ENCODE results near the gene NF1. TPM values are rescaled to one million over a fixed set of nuclear protein-coding genes. Genes with fewer than 3 reads are reported as not detected.

The NF1 gene
- total RNA-seq, 1 experiment from 2014 or later: 62.4 TPM

GRCh38 chr17:31392856-31393748 lies 298.3 kb downstream of the NF1 start:
- CTCF ChIA-PET: no interaction called here

GRCh38 chr17:31393749-31394146 lies 299.0 kb downstream of the NF1 start:
- H3K27me3 ChIP-seq (replicated peaks; ENCODE audit: control insufficient read depth, insufficient read depth, low read length): peaks cover 2% of the 10 kb centered on the region

More at GRCh38 chr17:31392856-31393748, 298.3 kb downstream of the NF1 start:
- no peak for TF ChIP-seq CTCF (IDR thresholded peaks at IDR 0.05; ENCODE audit: insufficient read depth in 1 of 2, low read depth in 1 of 2, low read length in 1 of 2, severe bottlenecking in 1 of 2, unreplicated experiment in 1 of 2)
- Mint-ChIP-seq H3K27ac (ENCODE audit: unreplicated experiment) (no peak overlapping the region), H3K4me3 (ENCODE audit: unreplicated experiment) (peak overlapping the region; percentile 37), H3K27me3 (ENCODE audit: insufficient read depth, unreplicated experiment) (peaks cover 15% of the 10 kb centered on the region), H3K4me1 (ENCODE audit: low read depth, unreplicated experiment) (no peaks in the 10 kb centered on the region), H3K36me3 (ENCODE audit: insufficient read depth, unreplicated experiment) (peaks cover 5% of the 10 kb centered on the region), H3K9me3 (ENCODE audit: unreplicated experiment) (no peaks in the 10 kb centered on the region)
- Histone ChIP-seq H3K36me3 (ENCODE audit: control insufficient read depth, insufficient read depth, low read length) (no peaks in the 10 kb centered on the region), H3K4me1 (no peaks in the 10 kb centered on the region), H3K27me3 (replicated peaks; ENCODE audit: control insufficient read depth, insufficient read depth, low read length) (peaks cover 2% of the 10 kb centered on the region), H3K4me3 (ENCODE audit: low read depth, low read length) (no peak overlapping the region), H3K9me3 (no peaks in the 10 kb centered on the region)
- no TSS peak for BruUV-seq (replicated peaks)
- intact Hi-C loops (cut with micrococcal nuclease; ENCODE audit: unreplicated experiment): loop anchor here (5.0 kb wide), 1 partner anchor 34 kb away; no protein-coding TSS in a partner anchor
- POLR2A ChIA-PET: no interaction called here
- no peak for DNase-seq

GRCh38 chr17:31394544-31394943 lies 299.8 kb downstream of the NF1 start:
- CTCF ChIA-PET: no interaction called here
- H3K4me1 Mint-ChIP-seq (ENCODE audit: low read depth, unreplicated experiment): no peaks in the 10 kb centered on the region
- H3K4me3 ChIP-seq (ENCODE audit: low read depth, low read length): no peak overlapping the region
- H3K27me3 ChIP-seq (replicated peaks; ENCODE audit: control insufficient read depth, insufficient read depth, low read length): peaks cover 2% of the 10 kb centered on the region
- H3K36me3 Mint-ChIP-seq (ENCODE audit: insufficient read depth, unreplicated experiment): no peaks in the 10 kb centered on the region
- POLR2A ChIA-PET: no interaction called here
- intact Hi-C loops (cut with micrococcal nuclease; ENCODE audit: unreplicated experiment): loop anchor here (5.0 kb wide), 1 partner anchor 33 kb away; no protein-coding TSS in a partner anchor
- no peak overlapping the region for H3K27ac Mint-ChIP-seq (ENCODE audit: unreplicated experiment)
- H3K4me3 Mint-ChIP-seq (ENCODE audit: unreplicated experiment): no peak overlapping the region
- no peaks in the 10 kb centered on the region for H3K36me3 ChIP-seq (ENCODE audit: control insufficient read depth, insufficient read depth, low read length)
- no peaks in the 10 kb centered on the region for H3K9me3 ChIP-seq
- DNase-seq: peak; percentile 79 to 87
- H3K9me3 Mint-ChIP-seq (ENCODE audit: unreplicated experiment): no peaks in the 10 kb centered on the region
- TF ChIP-seq CTCF (IDR thresholded peaks at IDR 0.05; ENCODE audit: insufficient read depth in 1 of 2, low read depth in 1 of 2, low read length in 1 of 2, severe bottlenecking in 1 of 2, unreplicated experiment in 1 of 2): no peak
- H3K4me1 ChIP-seq: no peaks in the 10 kb centered on the region
- H3K27me3 Mint-ChIP-seq (ENCODE audit: insufficient read depth, unreplicated experiment): peaks cover 14% of the 10 kb centered on the region
- BruUV-seq (replicated peaks): no TSS peak

More at GRCh38 chr17:31393749-31394146, 299.0 kb downstream of the NF1 start:
- Histone ChIP-seq H3K4me1 (no peaks in the 10 kb centered on the region), H3K4me3 (ENCODE audit: low read depth, low read length) (no peak overlapping the region), H3K9me3 (no peaks in the 10 kb centered on the region), H3K36me3 (ENCODE audit: control insufficient read depth, insufficient read depth, low read length) (no peaks in the 10 kb centered on the region)
- Mint-ChIP-seq H3K9me3 (ENCODE audit: unreplicated experiment) (no peaks in the 10 kb centered on the region), H3K4me3 (ENCODE audit: unreplicated experiment) (peak overlapping the region; percentile 19), H3K27ac (ENCODE audit: unreplicated experiment) (no peak overlapping the region), H3K4me1 (ENCODE audit: low read depth, unreplicated experiment) (no peaks in the 10 kb centered on the region), H3K36me3 (ENCODE audit: insufficient read depth, unreplicated experiment) (peaks cover 5% of the 10 kb centered on the region), H3K27me3 (ENCODE audit: insufficient read depth, unreplicated experiment) (peaks cover 14% of the 10 kb centered on the region)
- intact Hi-C loops (cut with micrococcal nuclease; ENCODE audit: unreplicated experiment): loop anchor here (5.0 kb wide), 1 partner anchor 34 kb away; no protein-coding TSS in a partner anchor
- ChIA-PET POLR2A (interaction anchor here (0.6 kb wide), 1 partner anchor 390 kb away, joined by 4 read pairs; no protein-coding TSS in a partner anchor), CTCF (no interaction called here)
- BruUV-seq (replicated peaks): no TSS peak
- DNase-seq: no peak
- no peak for TF ChIP-seq CTCF (IDR thresholded peaks at IDR 0.05; ENCODE audit: insufficient read depth in 1 of 2, low read depth in 1 of 2, low read length in 1 of 2, severe bottlenecking in 1 of 2, unreplicated experiment in 1 of 2)

Measured in Caco-2 (cell line).